GM12878 (cell line): ENCODE measurements around the gene MEIS2. TPM values are rescaled to one million over a fixed set of nuclear protein-coding genes. Genes with fewer than 3 reads are reported as not detected.

Experiments used
- ATAC-seq: fragments of 200-7000 bp; cut with Tn5 transposase; 3 replicates; pipeline ENCODE4 v1.9.1; 2020; ENCODE audit warnings: mild to moderate bottlenecking, moderate library complexity
- BruUV-seq: library from RNA; stranded (reverse); fragments of 400-500 nt; replicated peaks from 2 replicates; lab custom pipeline; 2021; lab: Mats Ljungman, UMichigan
- CTCF ChIA-PET: fragments of 300-600 bp; sonication (Branson Sonifier 250); formaldehyde crosslinking; extraction: SDS; loops from one replicate; lab custom pipeline; 2021; ENCODE audit warnings: inconsistent platforms; lab: Yijun Ruan, JAX
- POLR2A ChIA-PET: fragments of 350-600 bp; formaldehyde crosslinking; extraction: SDS; loops from one replicate; lab custom pipeline; 2021; ENCODE audit warnings: inconsistent platforms; lab: Charles Lee
- RAD21 ChIA-PET: fragments of 300-600 bp; sonication (Branson Sonifier 250); formaldehyde crosslinking; loops from one replicate; lab custom pipeline; 2023; ENCODE audit warnings: antibody characterized with exemption; ENCODE audit not compliant: unreplicated experiment; lab: Charles Lee
- SMC1A ChIA-PET: fragments of 300-600 bp; sonication (Branson Sonifier 250); formaldehyde crosslinking; loops from one replicate; lab custom pipeline; 2023; ENCODE audit not compliant: unreplicated experiment, uncharacterized antibody; lab: Charles Lee
- DNase-seq: peaks from one replicate; pipeline ENCODE4 v3.0.0-alpha.2; 2011; ENCODE audit warnings: low read depth, low spot score
- FAIRE-seq: peaks from 3 replicates; lab custom pipeline; 2011; peaks lifted over from hg19 to GRCh38; lab: Jason Lieb, UNC
- H2AFZ ChIP-seq: 2 replicates; pipeline ENCODE4 v1.6.0; 2011; ENCODE audit warnings: low read depth, low read length, control low read depth; ENCODE audit not compliant: control insufficient read depth
- H3K27ac ChIP-seq: 2 replicates; pipeline ENCODE4 v1.5.1; 2011; ENCODE audit warnings: control low read depth; ENCODE audit not compliant: control insufficient read depth, insufficient read depth
- H3K27me3 ChIP-seq, 2 experiments: replicated peaks in 1 of 2; 2 replicates each; pipeline versions ENCODE4 v1.6.0 to v1.6.1; 2011; ENCODE audit warnings: low read length in 1 of 2; ENCODE audit not compliant: control insufficient read depth in 2 of 2, insufficient read depth in 2 of 2
- H3K36me3 ChIP-seq, 2 experiments: 2 replicates each; pipeline ENCODE4 v1.5.1; 2011; ENCODE audit warnings: low read length in 1 of 2; ENCODE audit not compliant: control insufficient read depth in 2 of 2, insufficient read depth in 2 of 2
- H3K4me1 ChIP-seq: 2 replicates; pipeline ENCODE4 v1.6.1; 2011; ENCODE audit warnings: mild to moderate bottlenecking, low read length, moderate library complexity, mixed read lengths; ENCODE audit not compliant: control insufficient read depth, insufficient read depth
- H3K4me2 ChIP-seq: 2 replicates; pipeline ENCODE4 v1.6.0; 2011; ENCODE audit warnings: control low read depth; ENCODE audit not compliant: control insufficient read depth, insufficient read depth
- H3K4me3 ChIP-seq: fragments of 200-600 bp; sonication (generic); 2 replicates; pipeline ENCODE4 v1.5.1; 2016
- H3K79me2 ChIP-seq: 2 replicates; pipeline ENCODE4 v1.6.0; 2011; ENCODE audit warnings: low read length; ENCODE audit not compliant: control insufficient read depth, insufficient read depth
- H3K9ac ChIP-seq: 2 replicates; pipeline ENCODE4 v1.8.0; 2011; ENCODE audit warnings: low read length, control low read depth, mixed read lengths; ENCODE audit not compliant: control insufficient read depth, insufficient read depth
- H3K9me3 ChIP-seq: replicated peaks from 3 replicates; pipeline ENCODE4 v1.5.1; 2011; ENCODE audit warnings: mild to moderate bottlenecking, low read length; ENCODE audit not compliant: control insufficient read depth, insufficient read depth
- H4K20me1 ChIP-seq: 2 replicates; pipeline ENCODE4 v1.6.0; 2011; ENCODE audit not compliant: control insufficient read depth, insufficient read depth
- ESRRA ChIP-seq: IDR thresholded peaks from 2 replicates; pipeline ENCODE4 v1.6.1; 2012; ENCODE audit warnings: mild to moderate bottlenecking, low read length, improper control_type of control experiment
- FOXK2 ChIP-seq: fragments of 450-650 bp; IDR thresholded peaks from 2 replicates; pipeline ENCODE4 v1.6.1; 2017; ENCODE audit warnings: mild to moderate bottlenecking, moderate library complexity
- KAT2A ChIP-seq: conservative IDR thresholded peaks from 2 replicates; pipeline ENCODE4 v1.6.1; 2011; ENCODE audit warnings: low read depth, low read length; ENCODE audit not compliant: control insufficient read depth
- LARP7 ChIP-seq: fragments of 450-650 bp; IDR thresholded peaks from 2 replicates; pipeline ENCODE4 v1.6.1; 2017; ENCODE audit warnings: mild to moderate bottlenecking
- NBN ChIP-seq: fragments of 450-650 bp; IDR thresholded peaks from 2 replicates; pipeline ENCODE4 v1.6.1; 2016
- NFIC ChIP-seq: IDR thresholded peaks from 2 replicates; pipeline ENCODE4 v1.6.1; 2012; ENCODE audit warnings: low read depth, mild to moderate bottlenecking, inconsistent platforms, low read length, moderate library complexity
- PML ChIP-seq: IDR thresholded peaks from 2 replicates; pipeline ENCODE4 v1.6.1; 2012; ENCODE audit warnings: low read length, inconsistent platforms
- POLR2A ChIP-seq: IDR thresholded peaks from 2 replicates; pipeline ENCODE4 v1.6.1; 2011; ENCODE audit warnings: low read depth, mild to moderate bottlenecking, low read length
- RB1 ChIP-seq: fragments of 450-650 bp; formaldehyde crosslinking; IDR thresholded peaks from 2 replicates; pipeline ENCODE4 v1.6.1; 2017; ENCODE audit warnings: mild to moderate bottlenecking, borderline replicate concordance
- RELA ChIP-seq: fragments of 450-650 bp; IDR thresholded peaks from 2 replicates; pipeline ENCODE4 v1.8.0; 2014; ENCODE audit warnings: borderline replicate concordance; ENCODE audit not compliant: partially characterized antibody
- SIX5 ChIP-seq: IDR thresholded peaks from 2 replicates; pipeline ENCODE4 v1.6.1; 2011; ENCODE audit warnings: mild to moderate bottlenecking, low read depth, low read length, moderate library complexity; ENCODE audit not compliant: severe bottlenecking
- SUZ12 ChIP-seq: fragments of 200-600 bp; sonication (generic); IDR thresholded peaks from one replicate; pipeline ENCODE4 v1.6.1; 2018; ENCODE audit warnings: antibody characterized with exemption, mild to moderate bottlenecking; ENCODE audit not compliant: unreplicated experiment
- TCF7 ChIP-seq: IDR thresholded peaks from 2 replicates; pipeline ENCODE4 v1.6.1; 2014; ENCODE audit warnings: antibody characterized with exemption, borderline replicate concordance
- WGBS: methylation state at CpG from one replicate; pipeline ENCODE4 v1.1.6; 2016; ENCODE audit warnings: low lambda C conversion rate; ENCODE audit not compliant: insufficient replicate concordance, insufficient coverage; ENCODE audit errors: missing lambda C conversion rate; 5-methylcytosine and 5-hydroxymethylcytosine counted together
- in situ Hi-C: fragments of 300-500 bp; cut with MboI; formaldehyde crosslinking; loops from 9 replicates; pipeline ENCODE4 v1.14.3; 2018; ENCODE audit warnings: mixed read lengths
- intact Hi-C: fragments of 100-400 bp; cut with micrococcal nuclease; formaldehyde crosslinking; loops from one replicate; pipeline ENCODE4 v1.14.2; 2022; ENCODE audit not compliant: unreplicated experiment
- polyA plus RNA-seq, 11 experiments: library from polyadenylated mRNA; depleted of rRNA in 4 of 11; unstranded in 6 of 11; stranded (reverse) in 5 of 11; fragments of >200 nt; fragmentation: Nextera tagmentation in 4 of 11; fragmentation: Illumina TruSeq in 1 of 11; extraction: Ambion mirVana in 4 of 11; extraction: Trizol in 1 of 11; gene quantifications; 1 replicate in 1 of 11; 2 replicates in 10 of 11; pipeline versions ENCODE4 v1.2.1 to v1.2.3, GENCODE V29; 2011 to 2016; ENCODE audit warnings: inconsistent platforms in 2 of 11, missing spikeins in 2 of 11, low read depth in 1 of 11
- total RNA-seq, 4 experiments: library from RNA; depleted of rRNA in 3 of 4; stranded (reverse); fragments of >200 nt in 3 of 4; fragmentation: Illumina TruSeq in 1 of 4; extraction: Trizol in 1 of 4; gene quantifications; 2 replicates each; pipeline versions ENCODE4 v1.2.1 to v1.2.3, GENCODE V29; 2013 to 2021
- TF ChIP-seq, protein P1 (sequence below): fragments of 450-650 bp; IDR thresholded peaks from 2 replicates; pipeline ENCODE4 v1.6.1; 2016; ENCODE audit warnings: mild to moderate bottlenecking
- TF ChIP-seq, protein P2 (sequence below): fragments of 150-350 bp; IDR thresholded peaks from 2 replicates; pipeline ENCODE4 v1.6.1; 2014; ENCODE audit warnings: mild to moderate bottlenecking, low read depth, low read length
- TF ChIP-seq, protein P3 (sequence below): IDR thresholded peaks from 2 replicates; pipeline ENCODE4 v1.6.1; 2012; ENCODE audit warnings: low read depth, low read length, improper control_type of control experiment
- TF ChIP-seq, protein P4 (sequence below): fragments of 450-650 bp; IDR thresholded peaks from 2 replicates; pipeline ENCODE4 v1.6.1; 2017; ENCODE audit warnings: low read depth, mild to moderate bottlenecking, moderate library complexity

MEIS2 gene
- total and polyA plus RNA-seq, 10 of the 15 experiments (the other 5 are each of a cell fraction or from before 2014, with no cell fraction given), result 9.2 to 54.0 (median 20.4) TPM

DNA sequence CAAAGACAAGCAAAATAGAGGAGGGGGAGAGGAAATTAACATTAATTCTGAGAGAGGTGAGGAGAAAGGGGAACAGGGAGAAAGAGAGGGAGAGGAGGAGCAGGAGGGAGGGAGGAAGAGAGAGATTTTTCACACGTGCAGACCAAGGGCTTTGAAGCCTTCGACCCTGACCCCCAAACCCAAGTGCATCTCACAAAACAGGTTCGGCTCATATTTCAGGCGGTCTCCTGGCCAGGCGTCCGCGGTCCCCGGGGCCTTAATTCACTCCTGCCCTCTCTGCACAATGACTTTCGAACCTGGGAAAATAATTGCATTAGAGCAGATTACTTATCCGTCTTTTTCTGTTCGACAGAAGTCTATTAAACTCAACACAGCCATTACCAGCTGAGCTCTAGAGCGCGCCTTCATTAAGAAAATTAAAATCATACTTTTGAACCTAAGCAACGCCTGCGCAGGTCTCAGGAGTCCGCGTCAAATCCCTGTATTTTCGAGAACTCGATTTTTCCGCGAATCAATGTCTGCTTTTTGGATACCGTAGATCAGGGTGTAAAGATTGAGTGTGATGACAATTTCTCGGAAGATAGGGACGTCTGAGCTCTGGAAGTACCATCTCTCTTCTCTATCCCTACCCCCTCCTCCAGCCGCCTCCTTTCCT is 220.7 kb downstream of the MEIS2 start:
- H3K79me2 ChIP-seq, result no peaks in the 10 kb centered on the region
- ChIA-PET RAD21 (interaction anchor here (1.5 kb wide), 1 partner anchor 378 kb away, joined by 9 read pairs; no protein-coding TSS in a partner anchor), SMC1A (interaction anchor here (1.0 to 11.0 kb wide), 3 partner anchors 218 to 379 kb away, joined by 3 to 130 read pairs (median 19); partner anchors contain the start of gene MEIS2), POLR2A (no interaction called here), CTCF (interaction anchor here (0.8 kb wide), 1 partner anchor 109 kb away, joined by 4 read pairs; no protein-coding TSS in a partner anchor)
- H3K9ac ChIP-seq, result no peak overlapping the region
- peaks cover 4% of the 10 kb centered on the region; the same call in 1 of the 2 replicates for H3K4me1 ChIP-seq
- FAIRE-seq, result no peak
- no peaks in the 10 kb centered on the region for H4K20me1 ChIP-seq
- intact Hi-C loops (loop anchor here (5.0 to 10.0 kb wide), 3 partner anchors 135 to 1003 kb away; no protein-coding TSS in a partner anchor), in situ Hi-C loops (loop anchor here (5.0 to 25.0 kb wide), 2 partner anchors 223 to 1008 kb away; partner anchors contain the start of gene MEIS2)
- no peaks in the 10 kb centered on the region for H3K36me3 ChIP-seq
- WGBS, result 52% methylated on average over 25 of the region's 25 CpGs
- no peak overlapping the region for H3K4me3 ChIP-seq
- ATAC-seq, result no peak
- H3K27ac ChIP-seq, result no peak overlapping the region
- H3K27me3 ChIP-seq, result peaks cover 11 to 29% of the 10 kb centered on the region in 2 experiments
- H3K4me2 ChIP-seq, result no peak overlapping the region
- no peak for DNase-seq
- no peak overlapping the region for H2AFZ ChIP-seq
- BruUV-seq, result no TSS peak
- H3K9me3 ChIP-seq, result no peaks in the 10 kb centered on the region
- no peak for TF ChIP-seq RB1
- TF ChIP-seq FOXK2, result no peak
- TF ChIP-seq, protein P1, sequence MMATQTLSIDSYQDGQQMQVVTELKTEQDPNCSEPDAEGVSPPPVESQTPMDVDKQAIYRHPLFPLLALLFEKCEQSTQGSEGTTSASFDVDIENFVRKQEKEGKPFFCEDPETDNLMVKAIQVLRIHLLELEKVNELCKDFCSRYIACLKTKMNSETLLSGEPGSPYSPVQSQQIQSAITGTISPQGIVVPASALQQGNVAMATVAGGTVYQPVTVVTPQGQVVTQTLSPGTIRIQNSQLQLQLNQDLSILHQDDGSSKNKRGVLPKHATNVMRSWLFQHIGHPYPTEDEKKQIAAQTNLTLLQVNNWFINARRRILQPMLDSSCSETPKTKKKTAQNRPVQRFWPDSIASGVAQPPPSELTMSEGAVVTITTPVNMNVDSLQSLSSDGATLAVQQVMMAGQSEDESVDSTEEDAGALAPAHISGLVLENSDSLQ, result no peak
- TF ChIP-seq SUZ12, result no peak
- TF ChIP-seq, protein P2, sequence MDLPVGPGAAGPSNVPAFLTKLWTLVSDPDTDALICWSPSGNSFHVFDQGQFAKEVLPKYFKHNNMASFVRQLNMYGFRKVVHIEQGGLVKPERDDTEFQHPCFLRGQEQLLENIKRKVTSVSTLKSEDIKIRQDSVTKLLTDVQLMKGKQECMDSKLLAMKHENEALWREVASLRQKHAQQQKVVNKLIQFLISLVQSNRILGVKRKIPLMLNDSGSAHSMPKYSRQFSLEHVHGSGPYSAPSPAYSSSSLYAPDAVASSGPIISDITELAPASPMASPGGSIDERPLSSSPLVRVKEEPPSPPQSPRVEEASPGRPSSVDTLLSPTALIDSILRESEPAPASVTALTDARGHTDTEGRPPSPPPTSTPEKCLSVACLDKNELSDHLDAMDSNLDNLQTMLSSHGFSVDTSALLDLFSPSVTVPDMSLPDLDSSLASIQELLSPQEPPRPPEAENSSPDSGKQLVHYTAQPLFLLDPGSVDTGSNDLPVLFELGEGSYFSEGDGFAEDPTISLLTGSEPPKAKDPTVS, result no peak
- TF ChIP-seq RELA, result no peak
- no peak for TF ChIP-seq LARP7
- no peak for TF ChIP-seq TCF7
- TF ChIP-seq NFIC, result no peak
- no peak for TF ChIP-seq ESRRA
- TF ChIP-seq POLR2A, result no peak
- no peak for TF ChIP-seq KAT2A
- TF ChIP-seq, protein P3, sequence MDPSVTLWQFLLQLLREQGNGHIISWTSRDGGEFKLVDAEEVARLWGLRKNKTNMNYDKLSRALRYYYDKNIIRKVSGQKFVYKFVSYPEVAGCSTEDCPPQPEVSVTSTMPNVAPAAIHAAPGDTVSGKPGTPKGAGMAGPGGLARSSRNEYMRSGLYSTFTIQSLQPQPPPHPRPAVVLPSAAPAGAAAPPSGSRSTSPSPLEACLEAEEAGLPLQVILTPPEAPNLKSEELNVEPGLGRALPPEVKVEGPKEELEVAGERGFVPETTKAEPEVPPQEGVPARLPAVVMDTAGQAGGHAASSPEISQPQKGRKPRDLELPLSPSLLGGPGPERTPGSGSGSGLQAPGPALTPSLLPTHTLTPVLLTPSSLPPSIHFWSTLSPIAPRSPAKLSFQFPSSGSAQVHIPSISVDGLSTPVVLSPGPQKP, result no peak
- TF ChIP-seq, protein P4, sequence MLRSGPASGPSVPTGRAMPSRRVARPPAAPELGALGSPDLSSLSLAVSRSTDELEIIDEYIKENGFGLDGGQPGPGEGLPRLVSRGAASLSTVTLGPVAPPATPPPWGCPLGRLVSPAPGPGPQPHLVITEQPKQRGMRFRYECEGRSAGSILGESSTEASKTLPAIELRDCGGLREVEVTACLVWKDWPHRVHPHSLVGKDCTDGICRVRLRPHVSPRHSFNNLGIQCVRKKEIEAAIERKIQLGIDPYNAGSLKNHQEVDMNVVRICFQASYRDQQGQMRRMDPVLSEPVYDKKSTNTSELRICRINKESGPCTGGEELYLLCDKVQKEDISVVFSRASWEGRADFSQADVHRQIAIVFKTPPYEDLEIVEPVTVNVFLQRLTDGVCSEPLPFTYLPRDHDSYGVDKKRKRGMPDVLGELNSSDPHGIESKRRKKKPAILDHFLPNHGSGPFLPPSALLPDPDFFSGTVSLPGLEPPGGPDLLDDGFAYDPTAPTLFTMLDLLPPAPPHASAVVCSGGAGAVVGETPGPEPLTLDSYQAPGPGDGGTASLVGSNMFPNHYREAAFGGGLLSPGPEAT, result no peak
- no peak for TF ChIP-seq PML
- no peak for TF ChIP-seq NBN
- TF ChIP-seq SIX5, result no peak
